Measurements from ENCODE around the gene ATP6V0A4. TPM values are rescaled to one million over a fixed set of nuclear protein-coding genes. Genes with fewer than 3 reads are reported as not detected.

ATP6V0A4 gene
- total RNA-seq, 1 experiment from 2014 or later, result not detected

DNA sequence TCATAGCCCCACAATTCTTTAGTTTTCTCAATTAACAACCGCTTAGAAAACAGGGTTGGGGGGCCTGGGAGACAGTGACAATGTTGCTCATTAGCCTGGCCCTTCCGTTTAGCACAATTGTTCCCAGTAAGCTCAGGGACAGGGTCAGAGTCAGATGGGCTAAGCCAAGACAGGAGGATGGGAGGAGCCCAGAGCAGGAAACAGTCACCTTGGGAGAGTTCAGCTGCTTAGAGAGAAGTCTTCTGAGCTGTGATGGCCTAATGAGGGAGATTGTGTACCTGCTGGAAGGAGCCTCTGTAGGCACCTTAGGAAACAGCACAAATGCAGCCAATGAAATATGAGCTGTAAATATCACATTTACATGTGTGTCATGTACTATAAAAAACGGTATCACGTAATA lies 132.7 kb downstream of the ATP6V0A4 start:
- Histone ChIP-seq H3K4me1 (ENCODE audit: control insufficient read depth in 1 of 2, insufficient read depth in 2 of 2, low read length in 2 of 2) (no peaks in the 10 kb centered on the region), H3K79me2 (ENCODE audit: insufficient read depth, low read length) (no peaks in the 10 kb centered on the region), H3K9ac (ENCODE audit: low read length) (no peak overlapping the region), H3K36me3 (ENCODE audit: control insufficient read depth in 1 of 2, insufficient read depth in 2 of 2, low read length in 2 of 2) (no peaks in the 10 kb centered on the region), H4K20me1 (ENCODE audit: insufficient read depth) (no peaks in the 10 kb centered on the region), H3K4me3 (replicated peaks in 1 of 2; ENCODE audit: low read depth in 1 of 2, low read length in 2 of 2) (no peak overlapping the region), H3K9me2 (ENCODE audit: insufficient read depth) (no peaks in the 10 kb centered on the region), H3K9me3 (ENCODE audit: control insufficient read depth in 1 of 2, insufficient read depth in 1 of 2, low read depth in 1 of 2, low read length in 2 of 2) (no peaks in the 10 kb centered on the region), H2AFZ (ENCODE audit: low read depth, low read length, poor library complexity, severe bottlenecking) (no peak overlapping the region), H3K27ac (ENCODE audit: low read depth, low read length) (no peak overlapping the region), H3K4me2 (ENCODE audit: low read length) (no peak overlapping the region), H3K27me3 (ENCODE audit: insufficient read depth, low read length) (no peaks in the 10 kb centered on the region)
- CTCF ChIA-PET, result no interaction called here
- ATAC-seq (no peak), DNase-seq (ENCODE audit: low read depth, low spot score) (no peak)
- intact Hi-C loops (cut with micrococcal nuclease), result no loop called here
- no TSS peak for BruUV-seq (replicated peaks)
- RAD21 ChIA-PET (ENCODE audit: low non-redundant PET in 1 of 2, low total read pairs in 2 of 2, uncharacterized antibody in 2 of 2, unreplicated experiment in 2 of 2), result interaction anchor here in 1 of 2 experiments (0.9 kb wide), 1 partner anchor 49 kb away, joined by 3 read pairs; no protein-coding TSS in a partner anchor
- POLR2A ChIA-PET, result no interaction called here
- no peak for TF ChIP-seq EZH2 (IDR thresholded peaks at IDR 0.05)
- TF ChIP-seq RAD21 (IDR thresholded peaks at IDR 0.05; ENCODE audit: low read depth), result no peak
- no peak for TF ChIP-seq ELF1 (IDR thresholded peaks at IDR 0.05; ENCODE audit: borderline replicate concordance, low read depth)
- TF ChIP-seq EZH2phosphoT487 (IDR thresholded peaks at IDR 0.05; ENCODE audit: borderline replicate concordance), result no peak
- TF ChIP-seq TCF7L2 (IDR thresholded peaks at IDR 0.05; ENCODE audit: borderline replicate concordance, extremely low read depth, insufficient read depth, insufficient read length), result no peak
- TF ChIP-seq ATF3 (IDR thresholded peaks at IDR 0.05), result no peak
- no peak for TF ChIP-seq ZFX (IDR thresholded peaks at IDR 0.05)
- TF ChIP-seq SIN3A (IDR thresholded peaks at IDR 0.05; ENCODE audit: low read depth), result no peak
- TF ChIP-seq, protein P1, sequence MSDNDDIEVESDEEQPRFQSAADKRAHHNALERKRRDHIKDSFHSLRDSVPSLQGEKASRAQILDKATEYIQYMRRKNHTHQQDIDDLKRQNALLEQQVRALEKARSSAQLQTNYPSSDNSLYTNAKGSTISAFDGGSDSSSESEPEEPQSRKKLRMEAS (IDR thresholded peaks at IDR 0.05), result no peak
- no peak for TF ChIP-seq EGR1 (IDR thresholded peaks at IDR 0.05; ENCODE audit: low read depth)
- no peak for TF ChIP-seq SP1 (IDR thresholded peaks at IDR 0.05; ENCODE audit: low read depth)
- no peak for TF ChIP-seq POLR2A (IDR thresholded peaks at IDR 0.05; ENCODE audit: borderline replicate concordance, extremely low read depth, insufficient read depth, insufficient read length)
- no peak for TF ChIP-seq CEBPB (IDR thresholded peaks at IDR 0.05; ENCODE audit: low read depth)
- TF ChIP-seq ZBTB33 (IDR thresholded peaks at IDR 0.05; ENCODE audit: extremely low read depth, insufficient replicate concordance, low read length), result no peak
- TF ChIP-seq CBX3 (IDR thresholded peaks at IDR 0.05; ENCODE audit: low read depth), result no peak
- TF ChIP-seq FOSL1 (IDR thresholded peaks at IDR 0.05; ENCODE audit: low read depth), result no peak
- TF ChIP-seq POLR2AphosphoS5 (IDR thresholded peaks at IDR 0.05; ENCODE audit: low read depth, low read length), result no peak
- TF ChIP-seq JUND (IDR thresholded peaks at IDR 0.05), result no peak
- TF ChIP-seq REST (IDR thresholded peaks at IDR 0.05; ENCODE audit: low read depth), result no peak
